GM19025 (cell line): ENCODE results near the gene ARGLU1.

Experiments
- ATAC-seq: cut with Tn5 transposase; IDR thresholded peaks from one replicate; pipeline ENCODE4 v1.9.1; 2021; ENCODE audit warnings: mild to moderate bottlenecking, low read depth, moderate library complexity; ENCODE audit not compliant: unreplicated experiment

The ARGLU1 gene

GRCh38 chr13:106588367-106588766 is 20.4 kb upstream of the ARGLU1 start:
- ATAC-seq = no peak

- ATAC-seq = no peak
Observed at GRCh38 chr13:106587787-106588186, 19.9 kb upstream of the ARGLU1 start.

- no peak for ATAC-seq
Observed at GRCh38 chr13:106586648-106587166, 18.8 kb upstream of the ARGLU1 start.

GRCh38 chr13:106581225-106581624 is 13.3 kb upstream of the ARGLU1 start:
- ATAC-seq = no peak

- no peak for ATAC-seq
Observed at GRCh38 chr13:106575896-106576295, 8.0 kb upstream of the ARGLU1 start.

- no peak for ATAC-seq
Observed at GRCh38 chr13:106573868-106574267, 5.9 kb upstream of the ARGLU1 start.

- ATAC-seq = no peak
Observed at GRCh38 chr13:106573284-106573846, 5.4 kb upstream of the ARGLU1 start.

- no peak for ATAC-seq
Observed at GRCh38 chr13:106570299-106570852, 2.4 kb upstream of the ARGLU1 start.

GRCh38 chr13:106569233-106570095 is 1.5 kb upstream of the ARGLU1 start:
- no peak for ATAC-seq

GRCh38 chr13:106568299-106569003 is 514 bp upstream of the ARGLU1 start:
- ATAC-seq = peak; percentile 22

GRCh38 chr13:106566641-106567473 is 1.1 kb downstream of the ARGLU1 start:
- peak; percentile 24 for ATAC-seq

- no peak for ATAC-seq
Observed at GRCh38 chr13:106565127-106565775, 2.7 kb downstream of the ARGLU1 start.

GRCh38 chr13:106562301-106562700 is 5.6 kb downstream of the ARGLU1 start:
- ATAC-seq = no peak

GRCh38 chr13:106561551-106562170 is 6.3 kb downstream of the ARGLU1 start:
- ATAC-seq = peak; percentile 80

- ATAC-seq = peak; percentile 31
Observed at GRCh38 chr13:106560821-106561220, 7.1 kb downstream of the ARGLU1 start.

- no peak for ATAC-seq
Observed at GRCh38 chr13:106558527-106558926, 9.4 kb downstream of the ARGLU1 start.

GRCh38 chr13:106555631-106556328 is 12.2 kb downstream of the ARGLU1 start:
- ATAC-seq = no peak

GRCh38 chr13:106551751-106552150 is 16.2 kb downstream of the ARGLU1 start:
- ATAC-seq = no peak
